ENCODE measurements around the gene PADI1.

- TF ChIP-seq ESRRG (CRISPR knock-in tag; IDR thresholded peaks at IDR 0.05) (no peak), ZNF8 (CRISPR knock-in tag; IDR thresholded peaks at IDR 0.05) (no peak), ZFP30 (CRISPR knock-in tag; IDR thresholded peaks at IDR 0.05) (no peak), TSHZ2 (CRISPR knock-in tag; IDR thresholded peaks at IDR 0.05) (no peak), PATZ1 (CRISPR knock-in tag; IDR thresholded peaks at IDR 0.05; ENCODE audit: borderline replicate concordance) (no peak), ZNF565 (CRISPR knock-in tag; conservative IDR thresholded peaks at IDR 0.05; ENCODE audit: low read depth) (no peak)
- TF ChIP-seq, protein P1, sequence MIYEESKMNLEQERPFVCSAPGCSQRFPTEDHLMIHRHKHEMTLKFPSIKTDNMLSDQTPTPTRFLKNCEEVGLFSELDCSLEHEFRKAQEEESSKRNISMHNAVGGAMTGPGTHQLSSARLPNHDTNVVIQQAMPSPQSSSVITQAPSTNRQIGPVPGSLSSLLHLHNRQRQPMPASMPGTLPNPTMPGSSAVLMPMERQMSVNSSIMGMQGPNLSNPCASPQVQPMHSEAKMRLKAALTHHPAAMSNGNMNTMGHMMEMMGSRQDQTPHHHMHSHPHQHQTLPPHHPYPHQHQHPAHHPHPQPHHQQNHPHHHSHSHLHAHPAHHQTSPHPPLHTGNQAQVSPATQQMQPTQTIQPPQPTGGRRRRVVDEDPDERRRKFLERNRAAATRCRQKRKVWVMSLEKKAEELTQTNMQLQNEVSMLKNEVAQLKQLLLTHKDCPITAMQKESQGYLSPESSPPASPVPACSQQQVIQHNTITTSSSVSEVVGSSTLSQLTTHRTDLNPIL (CRISPR knock-in tag; IDR thresholded peaks at IDR 0.05; ENCODE audit: low read depth) = no peak
Observed at GRCh38 chr1:17220287-17220686, 15.4 kb downstream of the PADI1 start.

Measured in SK-N-SH treated with all-trans-retinoic acid at 6 μM for 48 hours (cell line).